Right lobe of liver (tissue), 6 donors: Measurements from ENCODE around the gene MBNL3. TPM values are rescaled to one million over a fixed set of nuclear protein-coding genes. Genes with fewer than 3 reads are reported as not detected.

Source experiments
- ATAC-seq, 4 donors: fragments of 200-7000 bp; cut with Tn5 transposase; one replicate each; pipeline ENCODE4 v1.9.1; 2020; ENCODE audit warnings: mild to moderate bottlenecking in 4 of 4, moderate library complexity in 4 of 4
- DNase-seq, 3 donors: peaks; one replicate each; pipeline ENCODE4 v3.0.0-alpha.2; 2020
- H3K27ac ChIP-seq, 3 donors: fragments of 200-600 bp; one replicate each; pipeline ENCODE4 v1.8.0; 2022
- H3K27me3 ChIP-seq, 2 donors: fragments of 200-600 bp; one replicate each; pipeline ENCODE4 v1.8.0; 2022
- H3K36me3 ChIP-seq, 4 donors: fragments of 200-600 bp; sonication (generic) in 1 of 4; one replicate each; pipeline versions ENCODE4 v1.5.1 to v1.8.0; 2017 to 2022; ENCODE audit warnings: control low read depth in 1 of 4
- H3K4me1 ChIP-seq, 4 donors: fragments of 200-600 bp; sonication (generic) in 1 of 4; one replicate each; pipeline versions ENCODE4 v1.5.1 to v1.8.0; 2017 to 2022; ENCODE audit warnings: control low read depth in 1 of 4
- H3K4me3 ChIP-seq, 3 donors: fragments of 200-600 bp; one replicate each; pipeline ENCODE4 v1.8.0; 2022
- H3K9me3 ChIP-seq, 4 donors: fragments of 200-600 bp; sonication (generic) in 1 of 4; one replicate each; pipeline versions ENCODE4 v1.5.1 to v1.8.0; 2017 to 2022; ENCODE audit warnings: control low read depth in 1 of 4
- POLR2A ChIP-seq: fragments of 450-650 bp; IDR thresholded peaks from one replicate; pipeline ENCODE4 v1.6.1; 2017; ENCODE audit warnings: antibody characterized with exemption, mild to moderate bottlenecking
- WGBS: methylation state at CpG from one replicate; pipeline ENCODE4 v1.1.6; 2018; ENCODE audit warnings: low coverage, low lambda C conversion rate; ENCODE audit not compliant: insufficient coverage; ENCODE audit errors: missing lambda C conversion rate; 5-methylcytosine and 5-hydroxymethylcytosine counted together
- intact Hi-C, 2 donors: fragments of 100-400 bp; cut with DNase I; formaldehyde crosslinking; loops; one replicate each; pipeline versions ENCODE4 v1.11.2 to v1.14.1; 2022
- total RNA-seq, 6 experiments: library from RNA; depleted of rRNA in 2 of 6; stranded (reverse); fragments of >200 nt in 2 of 6; fragmentation: NEBNext Ultra II Directional in 3 of 6; extraction: Animal tissue kit (Norgen Biotek cat#: 25700) in 3 of 6; gene quantifications; one replicate each; pipeline versions ENCODE4 v1.1.0 to v1.2.4, GENCODE V29; 2016 to 2023
- TF ChIP-seq, protein P1 (sequence below), 4 donors: fragments of 200-600 bp in 3 of 4; fragments of 450-650 bp in 1 of 4; IDR thresholded peaks; one replicate each; pipeline versions ENCODE4 v1.5.1 to v1.8.0; 2016 to 2022; ENCODE audit warnings: antibody characterized with exemption in 4 of 4, mild to moderate bottlenecking in 2 of 4
- donor health status: DM: no; HTN: yes; CAD: no.
- donor health status: DM: no; HTN: no; CAD: no.
- donor health status: DM: no; HTN: no; CAD: no.
- donor health status: DM: no; HTN: yes; CAD: no.
- donor health status: DM: no; HTN: yes; CAD: no.

The MBNL3 gene
- total RNA-seq, 6 experiments from 2014 or later = 53.3 to 164 (median 84.6) TPM

DNA sequence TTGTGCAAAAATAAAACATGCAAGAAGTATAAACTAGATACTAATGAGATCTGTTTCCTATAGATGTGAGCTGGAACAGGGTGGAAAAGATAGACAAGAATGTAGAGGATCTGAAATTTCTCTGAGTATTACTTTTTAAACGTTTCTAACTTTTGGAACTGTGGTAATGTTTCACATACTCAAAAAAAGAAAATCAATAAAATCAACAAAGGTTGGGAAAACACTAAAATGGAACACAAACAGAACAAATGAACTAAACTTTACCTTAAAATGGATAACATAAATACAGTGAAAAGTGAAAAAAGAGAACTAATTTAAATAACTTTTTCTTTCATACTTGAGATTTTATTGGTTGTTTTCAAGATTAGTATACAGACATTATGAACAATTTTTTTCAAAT is 32.0 kb upstream of the MBNL3 start:
- no peak overlapping the region for H3K4me3 ChIP-seq
- WGBS = 5% methylated on average over 1 of the region's 1 CpG
- ATAC-seq = peak in 3 of 4 donors; percentile 22 to 73 (median 57)
- no peaks in the 10 kb centered on the region for H3K9me3 ChIP-seq
- TF ChIP-seq POLR2A = no peak
- TF ChIP-seq, protein P1, sequence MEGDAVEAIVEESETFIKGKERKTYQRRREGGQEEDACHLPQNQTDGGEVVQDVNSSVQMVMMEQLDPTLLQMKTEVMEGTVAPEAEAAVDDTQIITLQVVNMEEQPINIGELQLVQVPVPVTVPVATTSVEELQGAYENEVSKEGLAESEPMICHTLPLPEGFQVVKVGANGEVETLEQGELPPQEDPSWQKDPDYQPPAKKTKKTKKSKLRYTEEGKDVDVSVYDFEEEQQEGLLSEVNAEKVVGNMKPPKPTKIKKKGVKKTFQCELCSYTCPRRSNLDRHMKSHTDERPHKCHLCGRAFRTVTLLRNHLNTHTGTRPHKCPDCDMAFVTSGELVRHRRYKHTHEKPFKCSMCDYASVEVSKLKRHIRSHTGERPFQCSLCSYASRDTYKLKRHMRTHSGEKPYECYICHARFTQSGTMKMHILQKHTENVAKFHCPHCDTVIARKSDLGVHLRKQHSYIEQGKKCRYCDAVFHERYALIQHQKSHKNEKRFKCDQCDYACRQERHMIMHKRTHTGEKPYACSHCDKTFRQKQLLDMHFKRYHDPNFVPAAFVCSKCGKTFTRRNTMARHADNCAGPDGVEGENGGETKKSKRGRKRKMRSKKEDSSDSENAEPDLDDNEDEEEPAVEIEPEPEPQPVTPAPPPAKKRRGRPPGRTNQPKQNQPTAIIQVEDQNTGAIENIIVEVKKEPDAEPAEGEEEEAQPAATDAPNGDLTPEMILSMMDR (IDR thresholded peaks at IDR 0.05) = no peak
- H3K4me1 ChIP-seq = peaks cover 0 to 4% (median 0%) of the 10 kb centered on the region in 4 donors
- intact Hi-C loops = no loop called here
- H3K36me3 ChIP-seq = no peaks in the 10 kb centered on the region
- DNase-seq = no peak
- peak overlapping the region in 2 of 3 donors; percentile 21 to 35 for H3K27ac ChIP-seq
- H3K27me3 ChIP-seq = no peaks in the 10 kb centered on the region

GRCh38 chrX:132520213-132520612 is 31.4 kb upstream of the MBNL3 start:
- H3K4me1 ChIP-seq = peaks cover 0 to 4% (median 0%) of the 10 kb centered on the region in 4 donors
- WGBS = 29% methylated on average over 3 of the region's 3 CpGs
- ATAC-seq (peak; percentile 37 to 90 (median 58)), DNase-seq (no peak)
- H3K27me3 ChIP-seq = no peaks in the 10 kb centered on the region
- intact Hi-C loops = no loop called here
- no peaks in the 10 kb centered on the region for H3K36me3 ChIP-seq
- no peak overlapping the region for H3K4me3 ChIP-seq
- H3K27ac ChIP-seq = peak overlapping the region in 2 of 3 donors; percentile 21 to 35
- no peak for TF ChIP-seq POLR2A
- TF ChIP-seq, protein P1 (IDR thresholded peaks at IDR 0.05) = no peak
- H3K9me3 ChIP-seq = no peaks in the 10 kb centered on the region

DNA sequence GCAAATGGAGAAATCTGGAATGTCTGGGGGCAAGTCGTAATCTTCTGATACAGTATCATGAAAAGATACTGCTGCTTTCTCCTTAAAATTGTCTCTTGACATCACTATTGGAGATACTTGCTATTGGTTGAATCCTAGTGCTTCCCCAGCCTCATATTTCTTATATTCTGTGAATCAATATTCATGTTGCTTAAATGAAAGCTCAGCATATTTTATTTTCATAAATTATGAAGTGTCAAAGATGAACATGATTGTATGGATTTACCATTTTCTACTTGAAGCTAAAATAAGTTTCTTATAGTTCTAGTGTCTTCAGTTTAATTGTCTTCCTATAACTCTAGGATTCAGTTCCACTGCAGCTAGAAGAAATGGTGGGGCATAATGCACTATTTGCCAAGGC is 29.6 kb upstream of the MBNL3 start:
- H3K4me1 ChIP-seq = peaks cover 0 to 4% (median 0%) of the 10 kb centered on the region in 4 donors
- no peaks in the 10 kb centered on the region for H3K27me3 ChIP-seq
- TF ChIP-seq, protein P1 (IDR thresholded peaks at IDR 0.05) = no peak
- no peak for TF ChIP-seq POLR2A
- ATAC-seq (no peak), DNase-seq (no peak)
- 30% methylated on average over 1 of the region's 1 CpG for WGBS
- no peak overlapping the region for H3K27ac ChIP-seq
- intact Hi-C loops = no loop called here
- no peaks in the 10 kb centered on the region for H3K36me3 ChIP-seq
- H3K9me3 ChIP-seq = no peaks in the 10 kb centered on the region
- no peak overlapping the region for H3K4me3 ChIP-seq

GRCh38 chrX:132508834-132509233 is 20.0 kb upstream of the MBNL3 start:
- ATAC-seq (no peak), DNase-seq (no peak)
- Histone ChIP-seq H3K4me3 (no peak overlapping the region), H3K27ac (no peak overlapping the region), H3K27me3 (no peaks in the 10 kb centered on the region), H3K9me3 (no peaks in the 10 kb centered on the region), H3K4me1 (peaks cover 0 to 8% (median 3%) of the 10 kb centered on the region in 4 donors), H3K36me3 (no peaks in the 10 kb centered on the region)
- intact Hi-C loops = no loop called here
- WGBS = 47% methylated on average over 2 of the region's 2 CpGs
- TF ChIP-seq, protein P1 (IDR thresholded peaks at IDR 0.05) = no peak
- TF ChIP-seq POLR2A = no peak

DNA sequence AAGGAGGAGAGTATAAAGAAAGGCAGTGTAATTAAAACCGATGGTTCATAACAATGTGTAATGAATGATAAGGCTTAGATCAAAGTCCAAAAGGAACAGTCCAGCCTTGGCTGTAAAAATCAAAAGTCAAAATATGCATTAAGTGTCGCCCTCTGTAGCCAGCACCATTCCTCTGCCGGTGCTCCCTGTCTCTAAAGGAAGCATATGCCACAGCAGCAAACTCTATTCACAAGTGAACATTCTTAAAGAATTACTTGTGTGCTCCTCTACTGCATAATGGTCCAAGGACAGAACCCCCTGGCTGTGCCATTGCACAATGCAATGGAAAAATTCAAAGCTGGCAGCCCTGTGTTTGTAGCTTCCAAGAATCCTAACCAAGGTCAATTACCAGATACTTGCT is 16.3 kb upstream of the MBNL3 start:
- H3K36me3 ChIP-seq = no peaks in the 10 kb centered on the region
- 46% methylated on average over 3 of the region's 3 CpGs for WGBS
- H3K4me1 ChIP-seq = peaks cover 0 to 8% (median 3%) of the 10 kb centered on the region in 4 donors
- no peak overlapping the region for H3K4me3 ChIP-seq
- ATAC-seq (peak; percentile 50 to 85 (median 72)), DNase-seq (peak in 1 of 3 donors; percentile 45)
- peak overlapping the region in 1 of 3 donors; percentile 19 for H3K27ac ChIP-seq
- intact Hi-C loops = no loop called here
- H3K9me3 ChIP-seq = no peaks in the 10 kb centered on the region
- TF ChIP-seq, protein P1 (IDR thresholded peaks at IDR 0.05) = peak in 1 of 4 donors; percentile 9
- TF ChIP-seq POLR2A = no peak
- H3K27me3 ChIP-seq = no peaks in the 10 kb centered on the region
